Mesothelial cell of epicardium (in vitro differentiated cells): ENCODE data around the gene EWSR1. TPM values are rescaled to one million over a fixed set of nuclear protein-coding genes. Genes with fewer than 3 reads are reported as not detected.

Experiments used
- DNase-seq, 2 experiments: peaks; one replicate each; pipeline ENCODE4 v3.0.0; 2021; ENCODE audit warnings: low spot score in 2 of 2; ENCODE audit not compliant: unreplicated experiment in 2 of 2
- H3K27ac Mint-ChIP-seq: 2 replicates; pipeline ENCODE4 v1.8.0; 2021; ENCODE audit warnings: mixed read lengths
- H3K27me3 Mint-ChIP-seq: 2 replicates; pipeline ENCODE4 v1.8.0; 2021; ENCODE audit warnings: low read depth, mixed read lengths
- H3K36me3 Mint-ChIP-seq: 2 replicates; pipeline ENCODE4 v1.8.0; 2021; ENCODE audit warnings: mixed read lengths
- H3K4me1 Mint-ChIP-seq: 2 replicates; pipeline ENCODE4 v1.8.0; 2021; ENCODE audit warnings: mixed read lengths
- H3K4me3 Mint-ChIP-seq: 2 replicates; pipeline ENCODE4 v1.8.0; 2021; ENCODE audit warnings: mild to moderate bottlenecking, moderate library complexity, mixed read lengths
- H3K9me3 Mint-ChIP-seq: 2 replicates; pipeline ENCODE4 v1.8.0; 2021; ENCODE audit warnings: mixed read lengths
- CTCF ChIP-seq: fragments of 200-600 bp; sonication (generic); IDR thresholded peaks from one replicate; pipeline ENCODE4 v1.5.0; 2021; ENCODE audit warnings: antibody characterized with exemption; ENCODE audit not compliant: unreplicated experiment
- total RNA-seq: library from RNA; stranded (reverse); gene quantifications from 3 replicates; pipeline ENCODE4 v1.2.1, GENCODE V29; 2021

The EWSR1 gene
- total RNA-seq, 1 donor from 2014 or later, result 381 TPM

DNA sequence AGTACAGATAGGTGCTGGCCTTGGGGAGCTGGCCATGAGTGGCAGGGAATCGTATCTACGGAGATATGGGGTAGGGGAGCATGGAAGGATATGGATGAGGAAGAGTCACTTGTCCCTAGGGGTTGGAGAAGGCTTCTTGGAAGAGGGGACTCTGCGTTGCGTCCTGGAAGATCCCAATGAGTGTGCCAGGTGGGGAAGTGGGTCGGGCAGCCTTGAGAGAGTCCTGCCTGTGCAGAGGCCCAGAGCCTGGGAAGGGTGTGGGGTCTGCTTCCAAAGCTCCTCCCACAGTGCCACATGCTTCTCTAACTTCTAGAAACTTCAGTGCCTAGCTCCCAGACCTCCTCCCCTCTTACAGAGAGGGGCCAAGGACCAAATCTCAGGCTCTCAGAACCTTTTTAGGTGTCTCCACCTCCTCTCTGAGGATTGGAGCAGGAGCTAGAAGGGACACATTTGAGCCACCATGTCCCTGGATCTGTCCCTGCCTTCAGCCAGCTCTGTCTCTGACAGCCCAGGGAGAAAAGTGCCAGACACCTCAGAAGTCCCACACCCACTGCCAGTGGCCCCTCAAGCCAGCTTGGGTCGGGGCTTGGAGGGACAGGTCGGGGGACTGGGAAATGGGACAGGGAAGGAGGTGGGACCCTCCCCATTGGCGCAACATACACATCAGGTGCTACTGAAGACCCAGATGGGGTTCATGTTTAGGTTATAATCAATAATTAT, 11.3 kb upstream of the EWSR1 start:
- no peaks in the 10 kb centered on the region for H3K36me3 Mint-ChIP-seq
- H3K27me3 Mint-ChIP-seq, result no peaks in the 10 kb centered on the region
- DNase-seq, result no peak
- H3K4me1 Mint-ChIP-seq, result no peaks in the 10 kb centered on the region
- TF ChIP-seq CTCF, result no peak
- no peaks in the 10 kb centered on the region for H3K9me3 Mint-ChIP-seq
- no peak overlapping the region for H3K4me3 Mint-ChIP-seq
- H3K27ac Mint-ChIP-seq, result no peak overlapping the region

- Mint-ChIP-seq H3K27ac (no peak overlapping the region), H3K4me3 (no peak overlapping the region), H3K36me3 (peaks cover 3% of the 10 kb centered on the region), H3K27me3 (no peaks in the 10 kb centered on the region), H3K4me1 (no peaks in the 10 kb centered on the region), H3K9me3 (no peaks in the 10 kb centered on the region)
- no peak for TF ChIP-seq CTCF
- DNase-seq, result no peak
Observed at GRCh38 chr22:29257751-29258181, 10.3 kb upstream of the EWSR1 start.

- peaks cover 3% of the 10 kb centered on the region for H3K36me3 Mint-ChIP-seq
- H3K4me3 Mint-ChIP-seq, result no peak overlapping the region
- no peak for DNase-seq
- no peaks in the 10 kb centered on the region for H3K4me1 Mint-ChIP-seq
- H3K27me3 Mint-ChIP-seq, result no peaks in the 10 kb centered on the region
- TF ChIP-seq CTCF, result no peak
- no peak overlapping the region for H3K27ac Mint-ChIP-seq
- no peaks in the 10 kb centered on the region for H3K9me3 Mint-ChIP-seq
Observed at GRCh38 chr22:29258407-29259252, 9.4 kb upstream of the EWSR1 start.

- Mint-ChIP-seq H3K4me3 (no peak overlapping the region), H3K27me3 (no peaks in the 10 kb centered on the region), H3K9me3 (no peaks in the 10 kb centered on the region), H3K4me1 (no peaks in the 10 kb centered on the region), H3K36me3 (peaks cover 3% of the 10 kb centered on the region), H3K27ac (no peak overlapping the region)
- DNase-seq, result no peak
- TF ChIP-seq CTCF, result no peak
Observed at GRCh38 chr22:29259253-29259899, 8.7 kb upstream of the EWSR1 start.

GRCh38 chr22:29260031-29260560, 8.0 kb upstream of the EWSR1 start:
- Mint-ChIP-seq H3K36me3 (peaks cover 3% of the 10 kb centered on the region), H3K4me1 (no peaks in the 10 kb centered on the region), H3K4me3 (no peak overlapping the region), H3K27me3 (no peaks in the 10 kb centered on the region), H3K9me3 (no peaks in the 10 kb centered on the region), H3K27ac (no peak overlapping the region)
- TF ChIP-seq CTCF, result no peak
- no peak for DNase-seq
